H9 (cell line): Measurements from ENCODE around the gene EFCAB6. TPM values are rescaled to one million over a fixed set of nuclear protein-coding genes. Genes with fewer than 3 reads are reported as not detected.

Source experiments
- DNase-seq: peaks from one replicate; pipeline ENCODE4 v3.0.0-alpha.2; 2017
- H2AFZ ChIP-seq: one replicate; pipeline ENCODE4 v1.6.1; 2013; ENCODE audit warnings: mild to moderate bottlenecking, low read length, control low read depth, moderate library complexity
- H2AK5ac ChIP-seq: 2 replicates; pipeline ENCODE4 v1.6.1; 2013; ENCODE audit warnings: low read length, control low read depth, mixed read lengths; ENCODE audit not compliant: insufficient read length
- H2BK120ac ChIP-seq: one replicate; pipeline ENCODE4 v1.6.1; 2013; ENCODE audit warnings: low read depth, mild to moderate bottlenecking, low read length, control low read depth, inconsistent platforms; ENCODE audit not compliant: poor library complexity, severe bottlenecking
- H2BK12ac ChIP-seq: 2 replicates; pipeline ENCODE4 v1.6.1; 2013; ENCODE audit warnings: low read length, control low read depth, mixed read lengths, low read depth; ENCODE audit not compliant: insufficient read length
- H2BK15ac ChIP-seq: 2 replicates; pipeline ENCODE4 v1.6.1; 2013; ENCODE audit warnings: low read depth, low read length, control low read depth
- H2BK20ac ChIP-seq: one replicate; pipeline ENCODE4 v1.6.1; 2013; ENCODE audit warnings: low read depth, mild to moderate bottlenecking, low read length, control low read depth, inconsistent platforms; ENCODE audit not compliant: poor library complexity, severe bottlenecking
- H2BK5ac ChIP-seq: 2 replicates; pipeline ENCODE4 v1.6.1; 2013; ENCODE audit warnings: low read length, control low read depth, mixed read lengths; ENCODE audit not compliant: insufficient read length
- H3K14ac ChIP-seq: 2 replicates; pipeline ENCODE4 v1.6.1; 2013; ENCODE audit warnings: low read length, control low read depth; ENCODE audit not compliant: insufficient read depth
- H3K18ac ChIP-seq: 2 replicates; pipeline ENCODE4 v1.6.1; 2013; ENCODE audit warnings: low read depth, mild to moderate bottlenecking, mixed read lengths, low read length, control low read depth; ENCODE audit not compliant: insufficient read length
- H3K23ac ChIP-seq: 2 replicates; pipeline ENCODE4 v1.6.1; 2013; ENCODE audit warnings: low read length, control low read depth, mixed read lengths, low read depth; ENCODE audit not compliant: insufficient read length
- H3K23me2 ChIP-seq: 2 replicates; pipeline ENCODE4 v1.6.1; 2013; ENCODE audit warnings: low read depth, mild to moderate bottlenecking, mixed read lengths, low read length, control low read depth; ENCODE audit not compliant: insufficient read length, poor library complexity, severe bottlenecking
- H3K27ac ChIP-seq: 2 replicates; pipeline ENCODE4 v1.5.1; 2013; ENCODE audit warnings: low read length, control low read depth, mixed read lengths, low read depth; ENCODE audit not compliant: insufficient read length
- H3K27me3 ChIP-seq: 2 replicates; pipeline ENCODE4 v1.6.1; 2013; ENCODE audit warnings: low read length, control low read depth, inconsistent platforms; ENCODE audit not compliant: insufficient read depth
- H3K4ac ChIP-seq: 2 replicates; pipeline ENCODE4 v1.6.1; 2013; ENCODE audit warnings: low read depth, mild to moderate bottlenecking, control low read depth, inconsistent platforms, low read length, moderate library complexity
- H3K4me1 ChIP-seq: 2 replicates; pipeline ENCODE4 v1.6.1; 2013; ENCODE audit warnings: low read length, control low read depth, inconsistent platforms; ENCODE audit not compliant: insufficient read depth
- H3K4me2 ChIP-seq: 2 replicates; pipeline ENCODE4 v1.6.1; 2013; ENCODE audit warnings: low read length, control low read depth, mixed read lengths; ENCODE audit not compliant: insufficient read length, insufficient read depth
- H3K56ac ChIP-seq: 2 replicates; pipeline ENCODE4 v1.6.1; 2013; ENCODE audit warnings: low read depth, mild to moderate bottlenecking, mixed read lengths, low read length, control low read depth; ENCODE audit not compliant: insufficient read length
- H3K79me1 ChIP-seq: 2 replicates; pipeline ENCODE4 v1.6.1; 2013; ENCODE audit warnings: low read depth, mild to moderate bottlenecking, moderate library complexity, low read length, control low read depth, inconsistent platforms; ENCODE audit not compliant: insufficient read depth, poor library complexity, severe bottlenecking
- H3K79me2 ChIP-seq: 2 replicates; pipeline ENCODE4 v1.6.1; 2013; ENCODE audit warnings: low read length, control low read depth, inconsistent platforms; ENCODE audit not compliant: insufficient read depth
- H3K9ac ChIP-seq: 2 replicates; pipeline ENCODE4 v1.6.1; 2013; ENCODE audit warnings: low read length, control low read depth, mixed read lengths; ENCODE audit not compliant: insufficient read length; ENCODE audit errors: extremely low read depth
- H3K9me3 ChIP-seq: one replicate; pipeline ENCODE4 v1.6.1; 2013; ENCODE audit warnings: low read depth, low read length, inconsistent platforms; ENCODE audit not compliant: control insufficient read depth
- H3T11ph ChIP-seq: one replicate; pipeline ENCODE4 v1.6.1; 2013; ENCODE audit warnings: mild to moderate bottlenecking, low read length, control low read depth, inconsistent platforms
- H4K20me1 ChIP-seq: one replicate; pipeline ENCODE4 v1.6.1; 2013; ENCODE audit not compliant: control insufficient read depth, insufficient read length, insufficient read depth
- H4K5ac ChIP-seq: 2 replicates; pipeline ENCODE4 v1.6.1; 2013; ENCODE audit warnings: low read depth, mild to moderate bottlenecking, mixed read lengths, low read length, control low read depth; ENCODE audit not compliant: insufficient read length
- H4K8ac ChIP-seq: replicated peaks from 2 replicates; pipeline ENCODE4 v1.6.1; 2013; ENCODE audit warnings: low read length, control low read depth, mixed read lengths, low read depth; ENCODE audit not compliant: insufficient read length
- H4K91ac ChIP-seq: 2 replicates; pipeline ENCODE4 v1.6.1; 2013; ENCODE audit warnings: low read depth, mild to moderate bottlenecking, moderate library complexity, mixed read lengths, low read length, control low read depth; ENCODE audit not compliant: insufficient read length
- H3K27ac Mint-ChIP-seq, 3 experiments: 2 replicates in 2 of 3; 3 replicates in 1 of 3; pipeline ENCODE4 v1.8.0; 2020 to 2021; ENCODE audit warnings: mixed read lengths in 3 of 3, mild to moderate bottlenecking in 1 of 3, moderate library complexity in 1 of 3
- H3K27me3 Mint-ChIP-seq: 2 replicates; pipeline ENCODE4 v1.8.0; 2021; ENCODE audit warnings: low read depth, mild to moderate bottlenecking, moderate library complexity, mixed read lengths
- H3K36me3 Mint-ChIP-seq, 3 experiments: 2 replicates in 2 of 3; 3 replicates in 1 of 3; pipeline ENCODE4 v1.8.0; 2020 to 2021; ENCODE audit warnings: low read depth in 3 of 3, mixed read lengths in 3 of 3; ENCODE audit not compliant: insufficient read depth in 1 of 3
- H3K4me1 Mint-ChIP-seq, 2 experiments: 2 replicates each; pipeline ENCODE4 v1.8.0; 2020; ENCODE audit warnings: mixed read lengths in 2 of 2
- H3K4me3 Mint-ChIP-seq, 2 experiments: 2 replicates in 1 of 2; 3 replicates in 1 of 2; pipeline ENCODE4 v1.8.0; 2020 to 2021; ENCODE audit warnings: mild to moderate bottlenecking in 2 of 2, mixed read lengths in 2 of 2, moderate library complexity in 1 of 2
- H3K9me3 Mint-ChIP-seq, 2 experiments: 2 replicates in 1 of 2; 3 replicates in 1 of 2; pipeline ENCODE4 v1.8.0; 2020; ENCODE audit warnings: mild to moderate bottlenecking in 2 of 2, mixed read lengths in 2 of 2, moderate library complexity in 1 of 2
- WGBS: extraction: QIAGEN DNeasy Blood & Tissue Kit; methylation state at CpG from one replicate; pipeline ENCODE4 v1.1.7; 2013; ENCODE audit warnings: missing lambda C conversion rate, low lambda C conversion rate, mixed read lengths; ENCODE audit not compliant: insufficient read length; ENCODE audit errors: extremely low coverage; 5-methylcytosine and 5-hydroxymethylcytosine counted together
- total RNA-seq: library from RNA; stranded (reverse); gene quantifications from 2 replicates; pipeline ENCODE4 v1.2.1, GENCODE V29; 2021
- TF ChIP-seq, protein P1 (sequence below): fragments of 200-600 bp; sonication (generic); conservative IDR thresholded peaks from 3 replicates; pipeline ENCODE4 v1.8.0; 2021; ENCODE audit warnings: antibody characterized with exemption, mild to moderate bottlenecking

EFCAB6 gene
- total RNA-seq, 1 experiment from 2014 or later: 0.31 TPM

DNA sequence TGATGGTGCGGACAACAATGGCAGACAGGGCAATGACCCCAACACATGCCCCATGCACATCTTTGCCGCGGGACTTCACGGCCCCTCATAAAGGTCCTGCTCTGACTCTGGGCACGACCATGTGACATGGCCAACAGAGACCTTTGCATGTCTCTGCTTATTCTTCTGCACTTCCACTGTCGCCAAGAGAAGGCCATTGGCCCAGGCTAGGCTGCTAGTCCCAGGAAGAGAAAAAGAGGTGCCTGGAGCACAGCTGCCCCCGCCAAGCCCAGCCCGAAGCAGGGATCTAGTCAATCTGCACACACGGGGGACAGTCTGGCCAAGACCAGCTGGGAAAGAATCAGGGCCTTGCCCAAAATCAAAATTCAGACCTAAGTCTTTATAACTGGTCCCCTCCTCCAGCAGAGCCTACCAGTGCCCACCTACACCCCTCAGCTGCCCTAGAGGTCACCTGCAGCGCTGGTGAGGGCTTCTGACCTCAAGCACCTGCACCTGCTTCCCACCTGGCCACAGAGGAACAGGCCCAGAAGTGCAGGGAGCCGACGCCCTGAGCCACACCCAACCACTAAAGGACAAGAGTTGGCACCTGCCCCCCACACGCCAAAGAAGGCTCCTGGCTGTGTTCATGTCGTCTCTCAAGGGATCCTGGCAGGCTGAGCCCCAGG lies 42.1 kb upstream of the EFCAB6 start:
- H2BK20ac ChIP-seq: no peak overlapping the region
- H3K36me3 Mint-ChIP-seq: peaks cover 12 to 36% (median 20%) of the 10 kb centered on the region in 3 experiments
- H3K14ac ChIP-seq: no peak overlapping the region; the same call in 1 of the 2 replicates
- H3K4me3 Mint-ChIP-seq: no peak overlapping the region
- H3K27ac ChIP-seq: no peak overlapping the region
- H3K27me3 ChIP-seq: no peaks in the 10 kb centered on the region
- no CpG with 5 or more reads among the region's 14 CpGs for WGBS
- no peak overlapping the region for H3T11ph ChIP-seq
- no peak overlapping the region for H2BK5ac ChIP-seq
- no peaks in the 10 kb centered on the region for H3K27me3 Mint-ChIP-seq
- H3K9me3 Mint-ChIP-seq: peaks cover 13 to 15% of the 10 kb centered on the region in 2 experiments
- H2AK5ac ChIP-seq: no peak overlapping the region
- H3K23me2 ChIP-seq: no peaks in the 10 kb centered on the region
- H4K20me1 ChIP-seq: peaks cover 3% of the 10 kb centered on the region
- no peak overlapping the region for H4K91ac ChIP-seq
- H2BK15ac ChIP-seq: no peak overlapping the region
- no peak overlapping the region for H3K9ac ChIP-seq
- peak overlapping the region in 1 of 3 experiments; percentile 30; a peak in 1 of 7 replicates for H3K27ac Mint-ChIP-seq
- no peak overlapping the region for H2BK12ac ChIP-seq
- TF ChIP-seq, protein P1, sequence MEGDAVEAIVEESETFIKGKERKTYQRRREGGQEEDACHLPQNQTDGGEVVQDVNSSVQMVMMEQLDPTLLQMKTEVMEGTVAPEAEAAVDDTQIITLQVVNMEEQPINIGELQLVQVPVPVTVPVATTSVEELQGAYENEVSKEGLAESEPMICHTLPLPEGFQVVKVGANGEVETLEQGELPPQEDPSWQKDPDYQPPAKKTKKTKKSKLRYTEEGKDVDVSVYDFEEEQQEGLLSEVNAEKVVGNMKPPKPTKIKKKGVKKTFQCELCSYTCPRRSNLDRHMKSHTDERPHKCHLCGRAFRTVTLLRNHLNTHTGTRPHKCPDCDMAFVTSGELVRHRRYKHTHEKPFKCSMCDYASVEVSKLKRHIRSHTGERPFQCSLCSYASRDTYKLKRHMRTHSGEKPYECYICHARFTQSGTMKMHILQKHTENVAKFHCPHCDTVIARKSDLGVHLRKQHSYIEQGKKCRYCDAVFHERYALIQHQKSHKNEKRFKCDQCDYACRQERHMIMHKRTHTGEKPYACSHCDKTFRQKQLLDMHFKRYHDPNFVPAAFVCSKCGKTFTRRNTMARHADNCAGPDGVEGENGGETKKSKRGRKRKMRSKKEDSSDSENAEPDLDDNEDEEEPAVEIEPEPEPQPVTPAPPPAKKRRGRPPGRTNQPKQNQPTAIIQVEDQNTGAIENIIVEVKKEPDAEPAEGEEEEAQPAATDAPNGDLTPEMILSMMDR: no peak
- peaks cover 11% of the 10 kb centered on the region; the same call in 1 of the 2 replicates for H3K4me1 ChIP-seq
- H2AFZ ChIP-seq: no peak overlapping the region
- H3K56ac ChIP-seq: no peak overlapping the region
- no peak overlapping the region for H2BK120ac ChIP-seq
- H3K4ac ChIP-seq: no peak overlapping the region
- H3K9me3 ChIP-seq: no peaks in the 10 kb centered on the region
- H3K79me2 ChIP-seq: peaks cover 20% of the 10 kb centered on the region; the same call in 1 of the 2 replicates
- no peak overlapping the region for H3K18ac ChIP-seq
- no peak overlapping the region for H4K5ac ChIP-seq
- no peak overlapping the region for H3K23ac ChIP-seq
- H3K79me1 ChIP-seq: no peaks in the 10 kb centered on the region
- DNase-seq: peak; percentile 19
- no peak overlapping the region for H3K4me2 ChIP-seq
- H4K8ac ChIP-seq: no peak overlapping the region
- H3K4me1 Mint-ChIP-seq: peaks cover 50 to 51% of the 10 kb centered on the region in 2 experiments
